Transverse colon (tissue), 4 donors: ENCODE data around the gene AHNAK.

Experiments
- EP300 ChIP-seq: sonication (generic); formaldehyde crosslinking; IDR thresholded peaks from one replicate; pipeline ENCODE4 v1.6.1; 2017; ENCODE audit warnings: antibody characterized with exemption, low read depth
- POLR2A ChIP-seq: fragments of 450-650 bp; IDR thresholded peaks from one replicate; pipeline ENCODE4 v1.6.1; 2016; ENCODE audit warnings: antibody characterized with exemption, mild to moderate bottlenecking, moderate library complexity
- POLR2AphosphoS5 ChIP-seq, 3 donors: sonication (generic); formaldehyde crosslinking; IDR thresholded peaks; one replicate each; pipeline ENCODE4 v1.6.1; 2016; ENCODE audit warnings: antibody characterized with exemption in 3 of 3
- TF ChIP-seq, protein P1 (sequence below), 5 experiments: fragments of 200-600 bp in 3 of 5; fragments of 450-650 bp in 2 of 5; sonication (generic) in 3 of 5; IDR thresholded peaks; 1 replicate in 2 of 5; 2 replicates in 3 of 5; pipeline ENCODE4 v1.5.1; 2016 to 2017; ENCODE audit warnings: antibody characterized with exemption in 5 of 5, inconsistent platforms in 3 of 5, mild to moderate bottlenecking in 2 of 5, moderate library complexity in 1 of 5

DNA sequence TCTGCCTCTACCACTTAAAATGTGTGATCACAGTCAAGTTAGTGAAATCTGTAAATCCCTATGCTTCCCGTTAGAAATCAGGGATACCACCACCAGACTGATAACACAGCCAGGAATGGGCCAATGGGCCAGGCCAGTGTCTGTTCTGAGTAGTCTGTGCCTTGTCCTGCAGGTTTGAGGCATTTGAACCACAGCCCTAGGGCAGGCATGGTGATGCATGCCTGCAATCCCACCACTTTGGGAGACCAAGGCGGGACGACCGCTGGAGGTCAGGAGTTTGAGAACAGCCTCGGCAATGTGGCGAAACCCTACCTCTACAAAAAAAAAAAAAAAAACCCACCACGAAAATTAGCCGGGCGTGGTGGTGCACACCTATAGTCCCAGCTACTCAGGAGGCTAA, 12.1 kb upstream of the AHNAK start:
- TF ChIP-seq, protein P1, sequence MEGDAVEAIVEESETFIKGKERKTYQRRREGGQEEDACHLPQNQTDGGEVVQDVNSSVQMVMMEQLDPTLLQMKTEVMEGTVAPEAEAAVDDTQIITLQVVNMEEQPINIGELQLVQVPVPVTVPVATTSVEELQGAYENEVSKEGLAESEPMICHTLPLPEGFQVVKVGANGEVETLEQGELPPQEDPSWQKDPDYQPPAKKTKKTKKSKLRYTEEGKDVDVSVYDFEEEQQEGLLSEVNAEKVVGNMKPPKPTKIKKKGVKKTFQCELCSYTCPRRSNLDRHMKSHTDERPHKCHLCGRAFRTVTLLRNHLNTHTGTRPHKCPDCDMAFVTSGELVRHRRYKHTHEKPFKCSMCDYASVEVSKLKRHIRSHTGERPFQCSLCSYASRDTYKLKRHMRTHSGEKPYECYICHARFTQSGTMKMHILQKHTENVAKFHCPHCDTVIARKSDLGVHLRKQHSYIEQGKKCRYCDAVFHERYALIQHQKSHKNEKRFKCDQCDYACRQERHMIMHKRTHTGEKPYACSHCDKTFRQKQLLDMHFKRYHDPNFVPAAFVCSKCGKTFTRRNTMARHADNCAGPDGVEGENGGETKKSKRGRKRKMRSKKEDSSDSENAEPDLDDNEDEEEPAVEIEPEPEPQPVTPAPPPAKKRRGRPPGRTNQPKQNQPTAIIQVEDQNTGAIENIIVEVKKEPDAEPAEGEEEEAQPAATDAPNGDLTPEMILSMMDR (IDR thresholded peaks at IDR 0.05), result no peak
- TF ChIP-seq POLR2AphosphoS5 (IDR thresholded peaks at IDR 0.05) (no peak), POLR2A (no peak), EP300 (no peak)
